Measurements from ENCODE around the gene CRYBG1.

Gene CRYBG1

DNA sequence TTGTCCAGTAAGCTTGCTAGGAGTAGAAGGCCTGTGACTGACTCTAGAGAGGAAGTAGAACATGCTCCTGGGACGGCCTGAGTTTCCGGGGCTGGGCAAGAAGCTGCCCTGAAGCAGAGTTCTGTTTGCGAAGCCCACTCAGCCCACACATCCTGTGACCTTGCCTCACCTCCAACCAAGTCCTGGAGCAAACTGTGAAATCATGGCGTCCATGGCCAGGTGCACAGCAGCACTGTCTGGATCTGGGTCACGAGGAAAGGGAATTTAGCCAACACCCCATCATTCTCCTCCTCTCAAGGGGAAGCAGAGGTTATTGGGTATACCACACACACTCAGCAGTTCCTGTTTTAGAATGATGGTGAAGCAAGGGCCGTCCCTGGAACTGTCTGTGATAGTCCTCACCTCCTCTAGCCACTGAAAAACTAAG is 87.5 kb downstream of the CRYBG1 start:
- TF ChIP-seq, protein P1, sequence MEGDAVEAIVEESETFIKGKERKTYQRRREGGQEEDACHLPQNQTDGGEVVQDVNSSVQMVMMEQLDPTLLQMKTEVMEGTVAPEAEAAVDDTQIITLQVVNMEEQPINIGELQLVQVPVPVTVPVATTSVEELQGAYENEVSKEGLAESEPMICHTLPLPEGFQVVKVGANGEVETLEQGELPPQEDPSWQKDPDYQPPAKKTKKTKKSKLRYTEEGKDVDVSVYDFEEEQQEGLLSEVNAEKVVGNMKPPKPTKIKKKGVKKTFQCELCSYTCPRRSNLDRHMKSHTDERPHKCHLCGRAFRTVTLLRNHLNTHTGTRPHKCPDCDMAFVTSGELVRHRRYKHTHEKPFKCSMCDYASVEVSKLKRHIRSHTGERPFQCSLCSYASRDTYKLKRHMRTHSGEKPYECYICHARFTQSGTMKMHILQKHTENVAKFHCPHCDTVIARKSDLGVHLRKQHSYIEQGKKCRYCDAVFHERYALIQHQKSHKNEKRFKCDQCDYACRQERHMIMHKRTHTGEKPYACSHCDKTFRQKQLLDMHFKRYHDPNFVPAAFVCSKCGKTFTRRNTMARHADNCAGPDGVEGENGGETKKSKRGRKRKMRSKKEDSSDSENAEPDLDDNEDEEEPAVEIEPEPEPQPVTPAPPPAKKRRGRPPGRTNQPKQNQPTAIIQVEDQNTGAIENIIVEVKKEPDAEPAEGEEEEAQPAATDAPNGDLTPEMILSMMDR (IDR thresholded peaks at IDR 0.05; ENCODE audit: low read depth, low read length): no peak
- H3K4me3 ChIP-seq (ENCODE audit: low read depth, low read length): no peak overlapping the region

DNA sequence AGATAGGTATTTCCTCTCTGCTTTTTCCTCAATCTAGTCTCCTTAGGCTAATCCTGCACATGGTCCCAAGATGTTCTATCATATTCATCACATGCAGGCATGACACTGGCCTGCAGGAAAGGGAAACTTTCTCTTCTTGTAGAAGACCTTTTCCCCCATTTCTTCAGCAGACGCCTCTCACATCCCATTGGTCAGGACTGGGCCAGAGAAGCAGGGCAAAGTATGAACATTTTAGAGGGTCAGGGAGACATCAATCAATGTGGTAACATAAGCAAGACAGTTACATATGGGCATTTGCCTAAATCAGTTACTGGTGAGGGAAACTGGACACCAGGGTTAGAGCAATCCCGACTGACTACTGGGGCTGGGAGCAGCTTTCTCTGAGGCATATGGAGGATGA is 90.1 kb downstream of the CRYBG1 start:
- TF ChIP-seq, protein P1 (IDR thresholded peaks at IDR 0.05; ENCODE audit: low read depth, low read length): no peak
- no peak overlapping the region for H3K4me3 ChIP-seq (ENCODE audit: low read depth, low read length)

DNA sequence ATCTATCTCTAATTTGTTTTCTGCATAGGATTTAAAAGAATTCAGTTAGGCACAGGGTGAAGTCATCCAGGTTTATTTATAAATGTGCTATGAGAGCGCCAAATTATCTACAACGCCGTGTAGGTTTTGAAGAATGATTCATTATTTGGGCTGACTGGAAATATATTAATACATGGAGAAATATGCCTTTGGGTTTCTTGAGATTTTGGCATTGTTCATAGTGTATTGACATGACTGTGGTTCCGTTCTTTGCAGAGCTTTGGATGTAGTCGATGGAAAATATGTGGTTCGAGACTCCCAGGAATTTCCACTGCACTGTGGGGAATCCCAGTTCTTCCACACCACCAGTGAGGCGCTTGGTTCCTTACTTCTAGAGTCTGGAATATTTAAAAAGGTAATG is 90.9 kb downstream of the CRYBG1 start:
- TF ChIP-seq, protein P1 (IDR thresholded peaks at IDR 0.05; ENCODE audit: low read depth, low read length): no peak
- no peak overlapping the region for H3K4me3 ChIP-seq (ENCODE audit: low read depth, low read length)

DNA sequence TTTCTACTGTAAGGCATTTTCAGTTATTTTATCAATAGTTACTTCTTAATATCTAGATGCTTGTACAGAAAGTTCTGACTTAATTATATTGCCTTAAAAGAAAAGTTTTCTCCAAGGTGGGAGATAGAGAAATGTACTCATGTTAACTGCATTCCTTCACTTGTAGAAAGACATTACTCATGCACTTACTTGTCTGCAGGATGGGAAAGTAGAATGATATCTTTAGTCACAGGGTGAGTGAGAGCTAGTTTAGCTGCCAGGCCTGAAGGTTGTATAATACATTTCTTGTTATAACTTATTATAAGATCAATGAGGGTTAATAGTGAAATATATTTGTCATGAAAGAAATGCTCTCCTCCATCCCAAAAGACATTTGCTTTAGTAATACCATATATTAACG is 92.1 kb downstream of the CRYBG1 start:
- H3K4me3 ChIP-seq (ENCODE audit: low read depth, low read length): no peak overlapping the region
- TF ChIP-seq, protein P1 (IDR thresholded peaks at IDR 0.05; ENCODE audit: low read depth, low read length): no peak

DNA sequence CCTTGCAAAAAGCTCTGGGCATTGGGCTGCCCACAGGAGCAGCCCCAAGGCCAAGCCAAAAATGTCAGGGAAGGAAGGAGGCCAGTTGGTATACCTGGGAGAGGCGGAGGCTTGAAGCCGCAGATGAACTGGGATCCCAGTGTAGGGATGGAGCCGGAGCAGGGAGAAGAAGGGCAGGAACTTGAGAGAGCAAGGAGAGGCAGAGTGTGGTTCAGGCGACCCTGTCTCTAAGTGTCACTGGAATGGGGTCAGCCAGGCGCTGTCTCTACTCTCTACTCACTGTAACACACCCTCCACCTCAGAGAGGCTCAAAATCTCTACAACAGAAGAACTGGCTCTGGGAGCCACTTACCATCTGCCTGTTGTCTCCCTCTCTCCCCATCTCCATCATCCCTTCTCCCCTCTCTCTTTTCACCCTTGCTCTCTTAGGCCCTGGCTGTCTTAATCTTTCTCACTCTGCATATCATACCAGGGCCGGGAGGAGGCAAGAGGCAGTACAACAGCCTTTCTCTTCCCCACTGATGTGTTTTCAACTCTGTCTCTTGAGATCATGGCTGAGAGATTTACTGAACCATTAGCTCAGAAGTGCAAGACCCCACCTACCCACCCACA is 93.3 kb downstream of the CRYBG1 start:
- TF ChIP-seq, protein P1 (IDR thresholded peaks at IDR 0.05; ENCODE audit: low read depth, low read length): no peak
- H3K4me3 ChIP-seq (ENCODE audit: low read depth, low read length): no peak overlapping the region

DNA sequence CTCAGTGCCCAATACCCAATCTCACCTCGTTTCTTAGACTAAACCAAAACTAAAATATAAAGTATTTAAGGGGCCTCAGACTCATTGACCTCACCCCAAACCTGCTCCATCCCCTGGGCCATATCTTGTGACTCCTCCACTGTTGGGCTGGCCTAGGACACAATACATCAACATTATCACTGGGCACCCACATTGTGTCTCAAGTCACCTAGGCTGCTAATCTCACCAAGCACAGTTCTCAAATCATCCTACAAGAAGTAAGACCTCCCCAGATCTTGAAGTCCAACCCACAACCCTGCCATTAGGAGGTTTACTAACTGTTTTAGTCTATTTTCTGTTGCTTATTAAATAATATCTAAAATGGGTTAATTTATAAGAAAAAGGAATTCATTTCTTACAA is 96.2 kb downstream of the CRYBG1 start:
- TF ChIP-seq, protein P1 (IDR thresholded peaks at IDR 0.05; ENCODE audit: low read depth, low read length): no peak
- no peak overlapping the region for H3K4me3 ChIP-seq (ENCODE audit: low read depth, low read length)

DNA sequence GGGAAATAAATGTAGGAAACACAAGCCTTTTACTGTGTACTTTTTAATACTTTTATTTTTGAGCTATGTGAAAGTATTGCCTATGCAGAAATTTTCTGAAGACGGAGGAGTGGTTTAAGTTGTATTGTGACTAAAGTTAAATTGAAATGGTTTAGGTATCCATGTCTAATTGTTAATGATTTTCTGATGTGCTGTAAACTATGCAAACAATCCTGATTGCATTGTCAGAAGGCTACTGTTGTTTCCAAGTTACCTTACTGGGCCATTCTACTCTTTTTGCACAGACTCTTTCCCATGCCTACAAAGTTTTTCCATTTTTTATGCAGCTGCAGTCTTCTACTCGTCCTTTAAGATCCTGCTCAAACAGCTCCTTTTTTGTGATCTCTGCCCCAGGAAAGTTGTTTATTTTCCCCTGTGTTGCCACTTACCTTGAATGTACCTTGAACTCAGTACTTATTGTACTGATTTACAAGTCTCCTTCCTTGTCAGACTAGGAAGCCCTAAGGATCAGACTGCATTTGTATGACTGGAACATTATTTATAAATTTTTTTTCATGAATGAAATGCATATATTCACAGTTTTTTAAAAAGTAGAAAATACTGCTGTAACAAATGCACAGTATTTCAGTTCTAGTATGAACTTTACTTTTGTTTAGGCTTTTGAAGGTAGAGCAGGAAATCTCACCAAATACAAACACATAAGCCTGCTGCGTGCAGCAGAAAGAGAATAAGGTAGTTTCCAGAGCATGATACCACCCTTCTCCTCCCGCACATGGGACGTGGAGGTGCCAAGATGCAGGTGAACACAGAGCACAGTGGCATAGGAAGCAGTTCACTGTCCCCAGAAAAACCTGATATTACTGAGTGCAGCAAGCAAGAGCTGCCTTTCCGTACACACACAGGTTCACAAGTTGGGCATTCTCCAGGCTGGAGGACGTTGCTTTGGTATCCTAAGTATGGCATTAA is 97.8 kb downstream of the CRYBG1 start:
- H3K4me3 ChIP-seq (ENCODE audit: low read depth, low read length): no peak overlapping the region
- TF ChIP-seq, protein P1 (IDR thresholded peaks at IDR 0.05; ENCODE audit: low read depth, low read length): no peak

Measured in WI38 (cell line).